OCI-LY3 (cell line): ENCODE results near the gene RDH11.

ENCODE experiments used
- CTCF ChIP-seq: fragments of 200-600, 300-600 bp; sonication (generic); IDR thresholded peaks from 2 replicates; pipeline ENCODE4 v1.5.1; 2014; ENCODE audit warnings: antibody characterized with exemption, low read length, low read depth
- EZH2phosphoT487 ChIP-seq: fragments of 200-600 bp; shearing (Covaris generic); IDR thresholded peaks from 2 replicates; pipeline ENCODE4 v1.6.1; 2018; ENCODE audit warnings: antibody characterized with exemption, mixed run types, low read depth

DNA sequence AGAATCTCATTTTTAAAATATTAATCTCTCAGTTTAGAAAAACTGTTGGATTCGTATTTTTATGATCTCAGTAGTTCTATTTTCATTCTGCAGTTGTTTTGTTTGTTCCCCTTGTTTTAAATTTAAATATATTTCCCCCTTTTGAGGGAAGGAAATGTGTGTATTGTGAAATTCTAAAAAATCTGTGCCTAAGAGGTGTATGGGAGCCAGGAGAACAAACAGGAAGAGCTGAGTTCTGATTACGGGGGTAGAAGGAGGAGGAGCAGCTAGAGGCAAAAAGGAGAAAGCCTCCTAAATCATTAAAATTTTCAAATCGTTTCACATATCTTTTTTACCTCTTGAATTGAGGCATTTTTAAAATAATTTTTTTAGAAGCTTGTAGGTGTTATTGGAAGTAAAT, 8.4 kb upstream of the RDH11 start:
- TF ChIP-seq CTCF (no peak), EZH2phosphoT487 (no peak)
